Left ventricle myocardium inferior (tissue), 1 donor: ENCODE measurements around the gene BRCA1. TPM values are rescaled to one million over a fixed set of nuclear protein-coding genes. Genes with fewer than 3 reads are reported as not detected.

Experiments used
- DNase-seq: peaks from one replicate; pipeline ENCODE4 v3.0.0-alpha.2; 2020
- H3K27ac ChIP-seq: fragments of 200-600 bp; replicated peaks from 2 replicates; pipeline ENCODE4 v1.8.0; 2021
- H3K27me3 ChIP-seq: fragments of 200-600 bp; 2 replicates; pipeline ENCODE4 v1.8.0; 2021; ENCODE audit warnings: low read depth
- H3K36me3 ChIP-seq: fragments of 200-600 bp; 2 replicates; pipeline ENCODE4 v1.8.0; 2021
- H3K4me1 ChIP-seq: fragments of 200-600 bp; 2 replicates; pipeline ENCODE4 v1.8.0; 2021
- H3K4me3 ChIP-seq: fragments of 200-600 bp; 2 replicates; pipeline ENCODE4 v1.8.0; 2021; ENCODE audit warnings: mild to moderate bottlenecking, moderate library complexity
- H3K9me3 ChIP-seq: fragments of 200-600 bp; replicated peaks from 2 replicates; pipeline ENCODE4 v1.8.0; 2021
- CTCF ChIP-seq: fragments of 200-600 bp; IDR thresholded peaks from 2 replicates; pipeline ENCODE4 v1.8.0; 2021; ENCODE audit warnings: antibody characterized with exemption, mild to moderate bottlenecking, borderline replicate concordance
- intact Hi-C: fragments of 100-400 bp; cut with micrococcal nuclease; formaldehyde crosslinking; loops from one replicate; pipeline ENCODE4 v1.11.0; 2022
- total RNA-seq: library from RNA; stranded (reverse); fragmentation: NEBNext Ultra II Directional; extraction: Animal tissue kit (Norgen Biotek cat#: 25700); gene quantifications from one replicate; pipeline ENCODE4 v1.2.1, GENCODE V29; 2021
- donor health status: DM: no; HTN: yes; CAD: no; lungs with severe emphysema.

BRCA1 gene
- total RNA-seq, 1 donor from 2014 or later, result 8.1 TPM

GRCh38 chr17:43085474-43085873 lies 39.7 kb downstream of the BRCA1 start:
- Histone ChIP-seq H3K27me3 (no peaks in the 10 kb centered on the region), H3K4me3 (no peak overlapping the region), H3K4me1 (peaks cover 13% of the 10 kb centered on the region), H3K27ac (peak overlapping the region; percentile 76), H3K9me3 (no peaks in the 10 kb centered on the region), H3K36me3 (peaks cover 20% of the 10 kb centered on the region)
- no peak for DNase-seq
- intact Hi-C loops, result no loop called here
- TF ChIP-seq CTCF, result no peak

- Histone ChIP-seq H3K4me3 (no peak overlapping the region), H3K9me3 (no peaks in the 10 kb centered on the region), H3K4me1 (peaks cover 8% of the 10 kb centered on the region), H3K27me3 (no peaks in the 10 kb centered on the region), H3K36me3 (peaks cover 11% of the 10 kb centered on the region), H3K27ac (no peak overlapping the region)
- no peak for TF ChIP-seq CTCF
- intact Hi-C loops, result no loop called here
- DNase-seq, result no peak
These were observed 45.4 kb downstream of the BRCA1 start for GRCh38 chr17:43079641-43080302.

DNA sequence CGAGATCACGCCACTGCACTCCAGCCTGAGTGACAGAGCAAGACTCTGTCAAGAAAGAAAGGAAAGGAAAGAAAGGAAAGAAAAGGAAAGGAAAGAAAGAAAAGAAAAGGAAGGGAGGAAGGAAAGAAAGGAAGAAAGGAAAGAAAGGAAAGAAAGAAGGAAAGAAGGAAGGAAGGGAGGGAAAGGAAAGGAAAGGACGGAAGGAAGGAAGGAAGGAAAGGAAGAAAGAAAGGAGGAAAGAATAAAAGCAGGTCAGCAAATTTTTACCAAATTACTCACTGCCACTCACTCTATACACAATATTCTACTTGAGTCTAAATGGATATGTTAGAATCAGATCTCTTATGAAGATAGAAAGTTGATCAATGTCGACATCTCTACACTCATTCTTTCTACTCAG lies 50.3 kb downstream of the BRCA1 start:
- H3K36me3 ChIP-seq, result no peaks in the 10 kb centered on the region
- intact Hi-C loops, result no loop called here
- no peak overlapping the region for H3K27ac ChIP-seq
- TF ChIP-seq CTCF, result no peak
- H3K9me3 ChIP-seq, result no peaks in the 10 kb centered on the region
- peaks cover 7% of the 10 kb centered on the region for H3K4me1 ChIP-seq
- no peak overlapping the region for H3K4me3 ChIP-seq
- H3K27me3 ChIP-seq, result no peaks in the 10 kb centered on the region
- DNase-seq, result no peak

DNA sequence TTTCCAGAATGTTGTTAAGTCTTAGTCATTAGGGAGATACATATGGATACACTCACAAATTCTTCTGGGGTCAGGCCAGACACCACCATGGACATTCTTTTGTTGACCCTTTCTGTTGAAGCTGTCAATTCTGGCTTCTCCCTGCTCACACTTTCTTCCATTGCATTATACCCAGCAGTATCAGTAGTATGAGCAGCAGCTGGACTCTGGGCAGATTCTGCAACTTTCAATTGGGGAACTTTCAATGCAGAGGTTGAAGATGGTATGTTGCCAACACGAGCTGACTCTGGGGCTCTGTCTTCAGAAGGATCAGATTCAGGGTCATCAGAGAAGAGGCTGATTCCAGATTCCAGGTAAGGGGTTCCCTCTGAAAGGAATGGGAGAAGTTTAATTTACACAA lies 54.3 kb downstream of the BRCA1 start:
- H3K9me3 ChIP-seq, result no peaks in the 10 kb centered on the region
- peak overlapping the region; percentile 67 for H3K27ac ChIP-seq
- DNase-seq, result no peak
- H3K4me3 ChIP-seq, result no peak overlapping the region
- TF ChIP-seq CTCF, result no peak
- H3K4me1 ChIP-seq, result peaks cover 17% of the 10 kb centered on the region
- no peaks in the 10 kb centered on the region for H3K36me3 ChIP-seq
- H3K27me3 ChIP-seq, result no peaks in the 10 kb centered on the region
- intact Hi-C loops, result no loop called here

- DNase-seq, result no peak
- Histone ChIP-seq H3K4me1 (peaks cover 17% of the 10 kb centered on the region), H3K36me3 (no peaks in the 10 kb centered on the region), H3K4me3 (no peak overlapping the region), H3K27me3 (no peaks in the 10 kb centered on the region), H3K9me3 (no peaks in the 10 kb centered on the region), H3K27ac (peak overlapping the region; percentile 67)
- intact Hi-C loops, result no loop called here
- TF ChIP-seq CTCF, result no peak
These were observed 54.9 kb downstream of the BRCA1 start for GRCh38 chr17:43070257-43070656.
